ENCODE results near the gene CST9L.

The CST9L gene

GRCh38 chr20:23542801-23543200, 25.5 kb downstream of the CST9L start:
- no peak for DNase-seq

DNA sequence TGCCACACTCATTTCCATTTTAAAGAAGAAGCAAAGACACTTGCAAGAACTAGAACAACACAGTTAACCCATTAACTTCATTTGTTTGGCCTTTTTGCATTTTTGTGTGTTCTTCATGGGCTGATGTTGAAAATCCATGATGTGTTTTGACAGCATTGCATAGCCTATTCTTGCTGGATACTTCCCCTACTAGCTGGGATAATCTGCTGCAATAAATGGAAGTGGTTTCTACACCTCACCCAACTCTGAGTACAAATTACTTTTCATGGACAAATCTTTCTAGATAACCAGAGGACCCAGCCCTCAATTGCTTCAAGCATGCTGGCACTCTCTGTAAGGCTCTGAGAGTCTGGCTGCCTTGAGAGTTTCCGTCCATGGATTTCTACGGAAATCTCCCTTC, 26.5 kb downstream of the CST9L start:
- DNase-seq: no peak

- DNase-seq: no peak
These were observed 27.0 kb downstream of the CST9L start for GRCh38 chr20:23541330-23541729.

DNA sequence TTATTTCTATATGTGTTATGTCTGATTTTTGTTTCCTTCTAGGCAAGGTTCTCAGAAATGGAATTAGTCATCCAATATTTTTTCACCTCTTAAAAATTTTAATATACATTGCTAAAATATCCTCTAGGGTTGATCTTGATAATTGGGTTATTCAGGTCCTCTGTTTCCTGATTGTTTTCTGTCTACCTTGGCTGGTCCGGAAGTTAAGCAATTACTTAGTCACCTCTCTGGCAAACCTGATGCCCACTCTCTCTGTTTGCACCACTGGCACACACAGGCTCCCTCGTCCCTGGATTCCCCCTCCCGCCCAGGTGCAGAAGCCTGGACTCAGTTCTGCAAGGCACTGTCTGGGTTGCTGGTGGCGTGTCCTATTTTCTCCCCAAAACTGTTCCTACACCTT, 27.7 kb downstream of the CST9L start:
- no peak for DNase-seq

- DNase-seq: no peak
These were observed 31.3 kb downstream of the CST9L start for GRCh38 chr20:23537030-23537429.

GRCh38 chr20:23536328-23536974, 31.8 kb downstream of the CST9L start:
- DNase-seq: no peak

DNA sequence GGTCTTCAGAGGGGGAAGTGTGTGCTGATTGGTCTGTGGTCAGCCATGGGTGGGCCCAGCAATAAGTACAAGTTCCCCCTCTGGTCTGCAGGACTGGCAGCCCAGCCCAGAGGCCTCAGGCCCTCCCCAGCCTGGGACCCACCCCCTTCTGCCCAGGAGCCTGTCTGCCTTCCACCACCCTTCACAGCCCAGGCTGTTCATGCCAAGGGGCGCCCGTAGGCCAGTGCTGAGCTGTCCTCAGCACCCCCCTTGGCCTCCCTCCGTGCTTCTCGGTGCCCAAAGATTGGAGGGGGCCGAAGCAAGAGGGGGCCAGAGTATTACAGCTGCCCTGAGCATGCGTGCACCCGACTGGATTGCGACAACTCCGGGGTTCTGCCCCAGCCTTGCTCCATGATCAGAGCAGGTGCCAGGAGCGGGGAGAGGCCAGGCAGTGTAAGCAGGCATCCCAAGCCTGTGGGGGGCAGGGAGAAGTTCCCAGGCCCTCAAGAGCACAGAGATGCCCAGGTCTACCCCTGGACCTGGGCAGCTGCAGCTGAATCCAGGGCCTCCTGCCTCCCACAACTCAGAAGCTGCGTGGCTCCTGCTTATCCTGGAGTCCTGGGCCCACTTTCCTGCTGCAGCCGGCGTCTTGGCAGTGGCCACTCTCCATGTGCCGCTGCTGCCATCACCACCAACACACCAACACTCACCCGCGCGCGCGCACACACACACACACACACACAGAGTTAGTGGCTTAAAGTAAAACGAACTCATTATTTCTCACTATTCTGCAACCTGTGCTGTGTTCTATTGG, 33.3 kb downstream of the CST9L start:
- no peak for DNase-seq

DNA sequence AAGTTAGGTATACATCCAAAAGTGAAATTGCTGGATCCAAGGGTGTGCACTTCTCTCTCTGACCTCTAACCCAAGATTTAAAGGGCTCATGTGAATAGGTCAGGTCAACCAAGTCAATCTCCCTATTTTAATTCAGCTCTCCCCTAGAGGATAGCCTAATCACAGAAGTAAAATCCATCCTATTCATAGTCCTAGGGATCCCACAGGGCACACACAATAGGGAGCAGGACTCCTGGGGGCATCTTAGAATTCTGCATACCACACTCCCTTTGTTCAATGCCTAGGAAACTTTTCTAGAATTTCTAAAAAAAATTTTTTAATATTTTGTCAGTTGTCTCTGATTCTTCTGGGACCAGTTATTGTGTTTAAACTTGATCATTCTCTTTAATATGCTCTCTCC, 35.1 kb downstream of the CST9L start:
- no peak for DNase-seq

DNA sequence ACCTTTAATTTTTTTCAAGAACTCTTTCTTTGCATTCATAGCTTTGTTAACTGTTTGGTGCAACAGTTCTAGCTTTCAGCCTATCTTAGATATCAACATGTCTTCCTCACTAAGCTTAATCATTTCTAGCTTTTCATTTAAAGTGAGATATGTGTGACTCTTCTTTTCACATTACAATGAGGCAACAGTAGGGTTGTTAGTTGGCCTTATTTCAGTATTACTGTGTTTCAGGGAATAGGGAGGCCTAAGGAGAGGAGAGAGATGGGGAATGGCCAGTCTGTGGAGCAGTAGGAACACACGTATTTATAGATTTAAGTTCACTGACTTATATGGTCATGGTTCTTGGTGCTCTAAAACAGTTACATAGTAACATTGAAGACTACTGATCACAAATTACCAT, 35.8 kb downstream of the CST9L start:
- no peak for DNase-seq

GRCh38 chr20:23530937-23531567, 37.2 kb downstream of the CST9L start:
- no peak for DNase-seq

DNA sequence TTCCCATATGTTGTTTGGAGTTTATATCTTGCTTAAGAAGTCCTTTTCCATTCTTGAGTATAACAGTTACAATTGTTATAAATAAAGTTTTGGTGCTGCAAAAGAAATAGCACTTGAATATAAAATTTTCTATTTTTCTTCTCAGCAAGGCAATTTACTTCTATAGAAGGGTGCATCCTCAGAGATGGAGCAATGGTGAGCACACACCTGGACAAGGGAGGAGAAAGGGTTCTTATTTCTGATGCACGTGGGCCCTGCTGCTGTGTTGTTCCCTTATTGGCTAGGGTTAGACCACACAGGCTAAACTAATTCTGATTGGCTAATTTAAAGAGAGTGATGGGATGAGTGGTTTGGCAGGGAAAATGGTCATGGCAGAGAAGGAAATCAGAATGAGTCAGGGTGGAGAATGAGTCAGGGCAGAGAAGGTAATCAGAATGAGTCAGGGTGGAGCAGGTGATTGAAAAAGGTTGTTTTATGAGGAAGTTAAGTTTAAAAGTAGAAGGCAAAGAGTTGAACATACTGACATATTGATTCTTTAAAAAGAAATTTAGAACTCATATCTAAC, 39.3 kb downstream of the CST9L start:
- DNase-seq: no peak

- DNase-seq: no peak
These were observed 41.4 kb downstream of the CST9L start for GRCh38 chr20:23526850-23527249.

GRCh38 chr20:23524146-23524545, 44.1 kb downstream of the CST9L start:
- DNase-seq: no peak

DNA sequence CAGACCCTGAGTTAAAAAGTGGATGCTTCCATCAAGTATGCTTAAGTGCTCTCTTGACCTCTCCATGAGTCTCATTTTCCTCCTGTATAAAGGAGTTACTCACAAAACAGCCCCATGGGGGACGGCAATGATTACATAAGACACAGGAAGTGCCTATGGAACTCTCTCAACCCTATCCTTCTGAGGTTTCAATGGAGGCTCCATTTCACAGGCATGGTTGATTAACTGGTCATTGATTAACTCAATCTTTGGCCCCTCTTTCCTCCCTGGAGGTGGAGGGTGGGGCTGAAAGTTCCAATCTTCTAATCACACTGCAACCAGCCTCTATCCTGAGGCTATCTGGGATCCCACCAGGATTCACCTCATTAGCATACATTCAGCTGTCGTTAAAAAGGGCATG, 48.1 kb downstream of the CST9L start:
- no peak for DNase-seq

GRCh38 chr20:23519556-23519955, 48.7 kb downstream of the CST9L start:
- DNase-seq: no peak

DNA sequence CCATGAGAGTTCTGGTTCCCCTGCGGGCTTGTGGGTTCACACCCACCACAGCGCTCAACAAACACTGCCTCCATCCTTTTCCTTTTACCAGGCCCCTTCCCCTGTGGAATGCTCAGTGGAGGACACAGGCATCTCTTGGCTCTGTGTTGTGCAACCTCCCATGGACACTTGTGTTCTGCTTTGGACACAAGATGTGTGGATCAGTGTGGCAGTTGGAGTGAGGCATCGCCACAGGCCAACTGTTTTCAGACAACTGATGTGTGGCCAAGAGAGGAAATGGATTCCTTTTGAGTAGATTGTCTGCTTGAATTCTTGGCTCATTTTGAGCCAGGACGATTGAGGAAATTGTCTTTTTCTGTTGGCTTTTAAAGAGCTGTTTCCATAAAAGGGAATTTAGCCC, 50.6 kb downstream of the CST9L start:
- no peak for DNase-seq

- DNase-seq: no peak
These were observed 52.9 kb downstream of the CST9L start for GRCh38 chr20:23515250-23515939.

- no peak for DNase-seq
These were observed 53.4 kb downstream of the CST9L start for GRCh38 chr20:23514848-23515247.
